Muscle layer of duodenum (tissue), 2 donors: Measurements from ENCODE around the gene BEND2.
"Not testable (repeated sequence)": the region's sequence is repeated elsewhere in the genome, so short reads cannot be mapped to it uniquely, and the experiment has no call there.

ENCODE experiments used
- H3K27ac ChIP-seq: one replicate; pipeline ENCODE4 v1.7.0; 2013; ENCODE audit warnings: mild to moderate bottlenecking, low read length
- H3K27me3 ChIP-seq: one replicate; pipeline ENCODE4 v1.7.0; 2013; ENCODE audit warnings: low read depth, mild to moderate bottlenecking, control low read depth, low read length
- H3K36me3 ChIP-seq, 2 donors: one replicate each; pipeline ENCODE4 v1.7.0; 2013; ENCODE audit warnings: low read length in 2 of 2, control low read depth in 1 of 2, mild to moderate bottlenecking in 1 of 2; ENCODE audit not compliant: insufficient read depth in 2 of 2, control insufficient read depth in 1 of 2
- H3K4me1 ChIP-seq, 2 donors: one replicate each; pipeline ENCODE4 v1.7.0; 2013; ENCODE audit warnings: low read length in 2 of 2, mild to moderate bottlenecking in 2 of 2, control low read depth in 1 of 2, moderate library complexity in 1 of 2; ENCODE audit not compliant: insufficient read depth in 2 of 2, control insufficient read depth in 1 of 2
- H3K4me3 ChIP-seq, 2 donors: one replicate each; pipeline ENCODE4 v1.7.0; 2013; ENCODE audit warnings: low read length in 2 of 2, low read depth in 1 of 2, mild to moderate bottlenecking in 1 of 2
- H3K9me3 ChIP-seq, 2 donors: one replicate each; pipeline ENCODE4 v1.7.0; 2013; ENCODE audit warnings: low read length in 2 of 2, control low read depth in 1 of 2, mild to moderate bottlenecking in 1 of 2; ENCODE audit not compliant: control insufficient read depth in 1 of 2
- donor health status: healthy.

The BEND2 gene

GRCh38 chrX:18220786-18221185 is at the start of gene BEND2:
TSS of gene BEND2 (minus strand) at chrX:18220886. CDS start at chrX:18220750, 136 bp downstream.
- Histone ChIP-seq H3K27ac (no peak within 1 kb of the TSS), H3K27me3 (no peaks in the 10 kb centered on the region), H3K9me3 (no peaks in the 10 kb centered on the region), H3K4me3 (no peak within 1 kb of the TSS), H3K36me3 (no peaks in the 10 kb centered on the region), H3K4me1 (no peaks in the 10 kb centered on the region)

- H3K27me3 ChIP-seq: no peaks in the 10 kb centered on the region
- H3K9me3 ChIP-seq: no peaks in the 10 kb centered on the region
- H3K4me1 ChIP-seq: no peaks in the 10 kb centered on the region
- H3K4me3 ChIP-seq: no peak overlapping the region
- H3K27ac ChIP-seq: no peak overlapping the region
- no peaks in the 10 kb centered on the region for H3K36me3 ChIP-seq
These were observed 34.4 kb upstream of the BEND2 start for GRCh38 chrX:18255059-18255458.

- Histone ChIP-seq H3K4me1 (no peaks in the 10 kb centered on the region), H3K27me3 (no peaks in the 10 kb centered on the region), H3K4me3 (no peak overlapping the region), H3K9me3 (no peaks in the 10 kb centered on the region), H3K27ac (no peak overlapping the region), H3K36me3 (no peaks in the 10 kb centered on the region)
These were observed 32.1 kb upstream of the BEND2 start for GRCh38 chrX:18252644-18253359.

- not testable (repeated sequence) for H3K4me1 ChIP-seq, H3K36me3 ChIP-seq, H3K4me3 ChIP-seq, H3K27ac ChIP-seq, H3K9me3 ChIP-seq, H3K27me3 ChIP-seq
These were observed 9.0 kb upstream of the BEND2 start for GRCh38 chrX:18229646-18230045.

GRCh38 chrX:18228069-18228468 is 7.4 kb upstream of the BEND2 start:
- H3K4me3 ChIP-seq: no peak overlapping the region
- no peaks in the 10 kb centered on the region for H3K4me1 ChIP-seq
- H3K9me3 ChIP-seq: no peaks in the 10 kb centered on the region
- no peaks in the 10 kb centered on the region for H3K27me3 ChIP-seq
- H3K36me3 ChIP-seq: no peaks in the 10 kb centered on the region
- no peak overlapping the region for H3K27ac ChIP-seq

- no peak overlapping the region for H3K27ac ChIP-seq
- H3K27me3 ChIP-seq: no peaks in the 10 kb centered on the region
- no peak overlapping the region for H3K4me3 ChIP-seq
- H3K36me3 ChIP-seq: no peaks in the 10 kb centered on the region
- no peaks in the 10 kb centered on the region for H3K9me3 ChIP-seq
- H3K4me1 ChIP-seq: no peaks in the 10 kb centered on the region
These were observed 6.8 kb upstream of the BEND2 start for GRCh38 chrX:18227458-18227857.

- Histone ChIP-seq H3K27me3 (no peaks in the 10 kb centered on the region), H3K27ac (no peak overlapping the region), H3K9me3 (no peaks in the 10 kb centered on the region), H3K36me3 (no peaks in the 10 kb centered on the region), H3K4me1 (no peaks in the 10 kb centered on the region), H3K4me3 (no peak overlapping the region)
These were observed 10.2 kb downstream of the BEND2 start for GRCh38 chrX:18210470-18210869.

- H3K4me3 ChIP-seq: no peak overlapping the region
- H3K27ac ChIP-seq: no peak overlapping the region
- no peaks in the 10 kb centered on the region for H3K27me3 ChIP-seq
- no peaks in the 10 kb centered on the region for H3K4me1 ChIP-seq
- no peaks in the 10 kb centered on the region for H3K36me3 ChIP-seq
- no peaks in the 10 kb centered on the region for H3K9me3 ChIP-seq
These were observed 14.0 kb downstream of the BEND2 start for GRCh38 chrX:18206657-18207056.

- Histone ChIP-seq H3K27me3 (no peaks in the 10 kb centered on the region), H3K4me3 (no peak overlapping the region), H3K36me3 (no peaks in the 10 kb centered on the region), H3K9me3 (no peaks in the 10 kb centered on the region), H3K27ac (no peak overlapping the region), H3K4me1 (no peaks in the 10 kb centered on the region)
These were observed 17.1 kb downstream of the BEND2 start for GRCh38 chrX:18203631-18204030.

- Histone ChIP-seq H3K27ac (no peak overlapping the region), H3K36me3 (no peaks in the 10 kb centered on the region), H3K4me1 (no peaks in the 10 kb centered on the region), H3K27me3 (no peaks in the 10 kb centered on the region), H3K4me3 (no peak overlapping the region), H3K9me3 (no peaks in the 10 kb centered on the region)
These were observed 26.0 kb downstream of the BEND2 start for GRCh38 chrX:18194688-18195087.

- Histone ChIP-seq H3K4me1 (no peaks in the 10 kb centered on the region), H3K27me3 (no peaks in the 10 kb centered on the region), H3K36me3 (no peaks in the 10 kb centered on the region), H3K9me3 (no peaks in the 10 kb centered on the region), H3K4me3 (no peak overlapping the region), H3K27ac (no peak overlapping the region)
These were observed 41.2 kb downstream of the BEND2 start for GRCh38 chrX:18179446-18179845.

- no peaks in the 10 kb centered on the region for H3K9me3 ChIP-seq
- no peaks in the 10 kb centered on the region for H3K4me1 ChIP-seq
- no peaks in the 10 kb centered on the region for H3K27me3 ChIP-seq
- no peak overlapping the region for H3K27ac ChIP-seq
- H3K36me3 ChIP-seq: no peaks in the 10 kb centered on the region
- no peak overlapping the region for H3K4me3 ChIP-seq
These were observed 45.7 kb downstream of the BEND2 start for GRCh38 chrX:18174971-18175370.
